ENCODE results near the gene SMAD4.

- no peak for TF ChIP-seq EZH2 (IDR thresholded peaks at IDR 0.05; ENCODE audit: borderline replicate concordance, low read depth, low read length, severe bottlenecking)
- TF ChIP-seq FOS (IDR thresholded peaks at IDR 0.05; ENCODE audit: borderline replicate concordance, insufficient read depth, low read length): no peak
Measured at GRCh38 chr18:51006061-51006818, 23.8 kb upstream of the SMAD4 start.
